Effector memory CD8-positive, alpha-beta T cell (primary cell): ENCODE results near the gene ERCC1.
"Not testable (repeated sequence)": the region's sequence is repeated elsewhere in the genome, so short reads cannot be mapped to it uniquely, and the experiment has no call there.

ENCODE experiments used
- ATAC-seq: fragments of 150-1000 bp; cut with Tn5 transposase; replicated peaks from 2 replicates; pipeline ENCODE4 v1.10.0; 2021; ENCODE audit warnings: mild to moderate bottlenecking, moderate library complexity
- DNase-seq, 3 experiments: peaks; one replicate each; pipeline ENCODE4 v3.0.0; 2021
- H3K27ac Mint-ChIP-seq, 2 donors: one replicate each; pipeline ENCODE4 v1.8.0; 2022; ENCODE audit warnings: mild to moderate bottlenecking in 2 of 2, mixed read lengths in 2 of 2, moderate library complexity in 2 of 2
- H3K27me3 Mint-ChIP-seq, 2 donors: one replicate each; pipeline ENCODE4 v1.8.0; 2022; ENCODE audit warnings: mixed read lengths in 2 of 2
- H3K36me3 Mint-ChIP-seq: one replicate; pipeline ENCODE4 v1.8.0; 2022; ENCODE audit warnings: mild to moderate bottlenecking, moderate library complexity, mixed read lengths; ENCODE audit not compliant: insufficient read depth
- H3K4me1 Mint-ChIP-seq, 2 donors: one replicate each; pipeline ENCODE4 v1.8.0; 2022; ENCODE audit warnings: low read depth in 2 of 2, mixed read lengths in 2 of 2
- H3K4me3 Mint-ChIP-seq, 2 donors: one replicate each; pipeline ENCODE4 v1.8.0; 2022; ENCODE audit warnings: mild to moderate bottlenecking in 2 of 2, mixed read lengths in 2 of 2, moderate library complexity in 2 of 2
- H3K9me3 Mint-ChIP-seq, 2 donors: one replicate each; pipeline ENCODE4 v1.8.0; 2022; ENCODE audit warnings: mixed read lengths in 2 of 2

Gene ERCC1

DNA sequence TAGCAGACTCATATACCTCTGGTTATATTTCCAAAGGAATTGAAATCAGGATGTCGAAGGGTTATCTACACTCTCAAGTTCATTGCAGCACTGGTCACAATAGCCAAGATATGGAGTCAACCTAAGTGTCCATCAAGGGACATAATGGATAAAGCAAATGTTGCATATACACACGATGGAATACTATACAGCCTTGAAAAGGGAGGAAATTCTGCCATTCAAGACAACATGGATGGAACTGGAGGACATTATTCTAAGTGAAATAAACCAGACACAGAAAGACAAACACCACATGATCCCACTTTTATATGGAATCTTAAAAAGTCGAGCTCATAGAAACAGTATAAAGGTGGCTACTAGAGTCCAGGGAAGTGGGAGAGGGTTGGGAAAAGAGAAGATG, 13.6 kb upstream of the ERCC1 start:
- Mint-ChIP-seq H3K9me3 (no peaks in the 10 kb centered on the region), H3K27ac (no peak overlapping the region), H3K27me3 (no peaks in the 10 kb centered on the region), H3K4me1 (peaks cover 11 to 13% of the 10 kb centered on the region in 2 donors), H3K36me3 (peaks cover 3% of the 10 kb centered on the region), H3K4me3 (no peak overlapping the region)
- DNase-seq, result no peak
- ATAC-seq, result no peak

DNA sequence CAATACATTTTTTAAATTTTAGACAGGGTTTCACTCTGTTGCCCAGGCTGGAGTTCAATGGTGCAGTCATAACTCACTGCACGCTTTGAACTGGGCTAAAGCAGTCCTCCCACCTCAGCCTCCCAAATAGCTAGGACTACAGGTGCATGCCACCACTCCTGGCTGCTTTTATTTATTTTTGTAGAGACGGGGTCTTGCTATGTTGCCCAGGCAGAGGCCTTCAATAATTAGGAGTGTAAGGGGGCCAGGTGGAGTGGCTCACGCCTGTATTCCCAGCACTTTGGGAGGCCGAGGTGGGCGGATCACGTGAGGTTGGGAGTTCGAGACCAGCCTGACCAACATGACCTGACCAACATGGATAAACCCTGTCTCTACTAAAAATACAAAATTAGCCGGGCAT, 8.8 kb upstream of the ERCC1 start:
- DNase-seq, H3K9me3 Mint-ChIP-seq, H3K4me1 Mint-ChIP-seq, H3K27ac Mint-ChIP-seq, H3K27me3 Mint-ChIP-seq, ATAC-seq, H3K4me3 Mint-ChIP-seq: not testable (repeated sequence)
- peaks cover 13% of the 10 kb centered on the region for H3K36me3 Mint-ChIP-seq

DNA sequence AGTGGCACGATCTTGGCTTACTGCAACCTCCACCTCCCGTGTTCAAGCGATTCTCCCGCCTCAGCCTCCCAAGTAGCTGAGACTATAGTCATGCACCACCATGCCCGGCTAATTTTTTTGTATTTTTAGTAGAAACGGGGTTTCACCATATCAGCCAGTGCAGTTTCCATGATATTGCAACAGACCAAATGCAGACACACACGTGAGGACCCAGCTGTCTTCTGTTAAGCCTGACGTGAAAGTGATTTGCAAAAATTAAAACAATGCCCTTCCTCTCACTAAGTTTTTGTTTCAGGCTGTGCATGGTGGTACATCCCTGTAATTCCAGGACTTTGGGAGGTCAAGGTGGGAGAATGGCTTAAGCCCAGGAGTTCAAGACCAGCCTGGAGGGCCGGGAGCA, 7.3 kb upstream of the ERCC1 start:
- H3K9me3 Mint-ChIP-seq, H3K4me3 Mint-ChIP-seq, H3K27me3 Mint-ChIP-seq, DNase-seq, H3K27ac Mint-ChIP-seq, H3K4me1 Mint-ChIP-seq, ATAC-seq: not testable (repeated sequence)
- H3K36me3 Mint-ChIP-seq, result peaks cover 17% of the 10 kb centered on the region

DNA sequence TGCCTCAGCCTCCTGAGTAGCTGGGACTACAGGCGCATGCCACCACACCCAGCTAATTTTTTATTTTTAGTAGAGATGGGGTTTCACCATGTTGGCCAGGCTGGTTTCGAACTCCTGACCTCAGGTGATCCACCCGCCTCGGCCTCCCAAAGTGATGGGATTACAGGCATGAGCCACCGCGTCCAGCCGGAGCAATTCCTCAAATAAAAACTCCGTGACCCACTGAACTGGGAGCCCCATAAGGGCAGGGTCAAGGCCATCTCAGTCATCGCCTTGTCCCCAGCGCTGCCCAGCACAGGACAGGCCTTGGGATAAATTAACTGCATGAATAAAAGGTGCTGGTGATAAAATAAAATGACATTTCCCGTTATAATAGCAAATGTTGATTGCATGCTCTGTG, 6.2 kb upstream of the ERCC1 start:
- ATAC-seq, H3K27ac Mint-ChIP-seq, H3K27me3 Mint-ChIP-seq, H3K4me1 Mint-ChIP-seq, H3K9me3 Mint-ChIP-seq, DNase-seq: not testable (repeated sequence)
- H3K4me3 Mint-ChIP-seq, result peak overlapping the region in 1 of 2 donors; percentile 45
- peaks cover 17% of the 10 kb centered on the region for H3K36me3 Mint-ChIP-seq

DNA sequence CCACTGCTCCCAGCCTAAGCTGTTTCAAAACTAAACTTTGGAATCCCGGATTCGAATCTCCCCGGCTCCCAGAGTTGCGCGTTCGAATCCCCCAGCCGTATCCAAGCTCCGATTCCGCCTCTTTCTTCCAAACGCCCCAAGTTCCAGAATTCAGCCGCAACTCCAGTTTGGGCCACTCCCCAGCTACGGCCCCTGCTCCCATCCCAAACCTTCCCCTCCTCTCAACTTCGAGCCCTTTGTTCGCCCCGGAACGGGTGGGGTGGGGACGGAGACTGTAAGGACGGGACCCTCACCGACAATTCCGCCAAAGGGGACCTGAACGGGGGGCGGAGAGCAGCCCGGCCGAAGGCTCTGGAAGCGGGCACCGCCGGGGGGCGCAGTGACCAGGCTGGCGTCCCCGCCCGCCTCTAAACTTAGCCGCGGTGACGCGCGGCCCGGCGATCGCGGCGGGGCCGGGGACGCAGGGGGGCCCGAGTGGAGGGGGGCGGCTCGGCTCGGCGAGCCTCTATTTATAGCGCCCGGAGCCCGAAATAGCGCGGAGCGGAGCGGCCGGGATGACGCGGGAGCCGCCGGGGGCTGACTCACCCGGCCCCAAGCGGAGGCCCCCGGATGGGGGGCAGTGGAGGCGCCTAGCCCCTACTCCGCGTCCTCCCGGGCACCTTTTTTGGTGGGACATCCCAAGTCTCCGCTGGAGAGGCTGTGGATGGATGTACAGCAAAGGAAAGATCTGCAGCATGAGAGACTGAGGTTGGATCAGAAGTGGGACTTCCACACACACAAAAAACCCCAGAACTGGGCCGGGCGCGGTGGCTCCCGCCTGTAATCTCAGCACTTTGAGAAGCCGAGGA, 4.9 kb upstream of the ERCC1 start:
- H3K4me1 Mint-ChIP-seq, result peaks cover 14 to 18% of the 10 kb centered on the region in 2 donors
- DNase-seq (no peak), ATAC-seq (peak; percentile 26)
- H3K27me3 Mint-ChIP-seq, result no peaks in the 10 kb centered on the region
- H3K27ac Mint-ChIP-seq, result peak overlapping the region; percentile 79 to 92
- H3K9me3 Mint-ChIP-seq, result no peaks in the 10 kb centered on the region
- peak overlapping the region; percentile 84 to 86 for H3K4me3 Mint-ChIP-seq
- peaks cover 17% of the 10 kb centered on the region for H3K36me3 Mint-ChIP-seq

DNA sequence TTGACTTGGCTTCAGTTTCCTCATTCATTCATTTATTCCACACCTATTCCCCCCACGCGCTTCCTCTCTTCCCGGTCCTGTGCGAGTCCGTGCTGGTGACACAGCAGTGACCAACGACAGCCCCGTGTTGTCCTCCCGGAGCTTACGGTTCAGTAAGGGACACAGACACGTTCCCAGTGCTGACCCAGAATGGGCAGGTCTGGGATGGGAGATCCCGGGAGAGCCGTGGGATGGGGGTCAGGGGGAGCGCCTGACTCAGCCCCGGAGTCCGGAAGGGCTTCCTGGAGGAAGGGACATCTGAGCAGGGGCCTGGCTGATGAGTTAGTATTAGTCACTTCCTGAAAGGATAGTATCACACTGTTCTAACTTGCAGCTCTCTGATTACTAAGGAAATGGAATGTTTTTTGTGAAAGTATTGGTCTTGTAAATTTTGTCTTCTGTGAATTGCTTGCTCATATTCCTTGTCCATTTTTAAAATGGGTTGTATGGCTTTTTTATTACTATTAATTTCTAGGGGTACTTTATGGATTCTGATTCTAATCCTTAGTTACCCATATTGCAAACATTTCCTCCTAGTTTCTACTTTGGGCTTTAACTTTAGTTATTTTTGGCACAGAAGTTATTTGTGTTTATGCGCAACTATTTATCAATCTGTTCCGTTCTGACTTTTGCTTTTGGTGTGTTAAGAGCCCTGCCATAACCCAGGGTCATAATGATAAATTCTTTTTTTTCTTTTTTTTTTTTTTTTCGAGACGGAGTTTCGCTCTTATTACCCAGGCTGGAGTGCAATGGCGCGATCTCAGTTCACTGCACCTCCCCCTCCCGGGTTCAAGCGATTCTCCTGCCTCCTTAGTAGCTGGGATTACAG, 708 bp upstream of the ERCC1 start:
- H3K27me3 Mint-ChIP-seq, result no peaks in the 10 kb centered on the region
- no peaks in the 10 kb centered on the region for H3K9me3 Mint-ChIP-seq
- H3K4me3 Mint-ChIP-seq, result peak overlapping the region; percentile 88 to 99
- H3K4me1 Mint-ChIP-seq, result peaks cover 34 to 39% of the 10 kb centered on the region in 2 donors
- peak; percentile 22 for ATAC-seq
- no peak for DNase-seq
- H3K27ac Mint-ChIP-seq, result peak overlapping the region; percentile 84 to 96
- H3K36me3 Mint-ChIP-seq, result peaks cover 20% of the 10 kb centered on the region

DNA sequence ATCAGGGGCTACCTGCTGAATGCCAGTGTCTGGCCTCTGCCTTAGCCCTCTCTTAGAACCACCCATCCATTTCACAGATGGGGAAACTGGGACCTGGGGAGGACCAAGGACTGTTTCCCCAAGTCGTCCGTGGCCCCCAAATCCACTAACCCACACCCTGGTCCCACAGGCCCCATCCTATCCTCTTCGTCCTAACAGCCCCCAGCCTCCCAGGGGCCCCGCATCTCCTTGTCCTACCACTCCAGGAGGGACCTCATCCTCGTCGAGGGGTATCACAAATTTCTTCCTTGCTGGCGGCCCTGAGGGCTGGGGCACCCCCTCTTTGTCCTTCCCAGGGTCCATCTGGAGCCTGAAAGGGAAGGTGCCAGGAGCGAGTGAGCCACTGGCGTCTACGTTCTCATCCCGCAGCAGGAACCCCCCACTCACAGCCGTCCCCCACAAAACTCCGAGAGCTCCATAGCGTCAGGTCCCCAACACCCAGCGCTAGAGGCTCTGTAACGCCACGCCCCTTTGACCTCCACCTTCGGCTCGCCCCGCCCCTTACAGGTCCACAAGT, 606 bp downstream of the ERCC1 start:
- ATAC-seq (peak; percentile 69), DNase-seq (peak in 2 of 3 experiments; percentile 70 to 78)
- Mint-ChIP-seq H3K4me3 (peak overlapping the region; percentile 88 to 99), H3K36me3 (peaks cover 15% of the 10 kb centered on the region), H3K4me1 (peaks cover 33 to 40% of the 10 kb centered on the region in 2 donors), H3K9me3 (no peaks in the 10 kb centered on the region), H3K27ac (peak overlapping the region; percentile 84 to 96), H3K27me3 (no peaks in the 10 kb centered on the region)

DNA sequence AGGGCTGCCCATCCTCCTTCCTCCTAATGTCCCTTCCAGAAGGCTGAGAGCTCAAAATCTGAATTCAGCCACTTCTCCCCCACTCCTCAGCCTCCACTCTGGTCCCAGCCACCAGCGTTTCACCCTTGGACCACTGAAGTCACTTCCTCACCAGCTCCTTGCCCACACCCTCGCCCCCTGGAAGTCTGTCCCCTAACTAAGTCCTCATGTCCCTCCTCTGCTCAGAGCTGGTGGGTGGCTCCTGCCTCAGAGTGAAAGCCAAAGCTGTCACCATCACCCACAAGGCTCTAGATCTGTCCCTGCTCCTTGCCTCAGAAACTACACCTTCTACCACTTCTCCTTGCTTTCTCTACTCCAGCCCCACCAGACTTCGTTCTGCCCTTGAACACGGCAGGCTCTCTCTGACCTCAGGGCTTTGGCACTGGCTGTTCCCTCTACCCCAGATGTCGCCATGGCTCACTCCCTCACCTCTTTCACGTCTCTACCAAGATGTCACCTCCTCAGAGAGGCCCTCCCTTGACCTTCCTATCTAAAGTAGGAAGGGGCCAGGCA, 1.7 kb downstream of the ERCC1 start:
- Mint-ChIP-seq H3K4me3 (peak overlapping the region; percentile 11 to 99), H3K9me3 (no peaks in the 10 kb centered on the region), H3K27me3 (no peaks in the 10 kb centered on the region), H3K27ac (peak overlapping the region; percentile 9 to 25), H3K36me3 (peaks cover 15% of the 10 kb centered on the region), H3K4me1 (peaks cover 34 to 38% of the 10 kb centered on the region in 2 donors)
- no peak for DNase-seq
- ATAC-seq, result no peak

DNA sequence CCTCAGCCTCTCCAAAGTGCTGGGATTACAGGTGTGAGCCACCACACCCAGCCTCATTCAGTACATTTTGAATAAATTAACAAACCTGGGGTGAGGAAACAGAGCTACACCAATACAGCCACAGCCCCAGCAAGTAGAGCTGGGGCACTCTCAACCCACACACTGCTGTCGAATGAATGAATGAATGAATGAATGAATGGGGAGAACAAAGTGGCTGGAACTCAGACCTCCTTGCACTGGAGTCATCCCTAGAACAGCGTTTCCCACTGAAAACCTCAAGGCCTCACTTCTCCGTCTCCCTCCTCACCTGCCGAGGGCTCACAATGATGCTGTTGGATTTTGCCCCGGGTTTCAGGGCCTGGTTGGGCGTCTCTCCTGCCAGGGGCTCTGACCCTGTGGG, 2.8 kb downstream of the ERCC1 start:
- no peak for ATAC-seq
- Mint-ChIP-seq H3K4me3 (peak overlapping the region in 1 of 2 donors; percentile 14), H3K27ac (peak overlapping the region in 1 of 2 donors; percentile 89), H3K27me3 (no peaks in the 10 kb centered on the region), H3K4me1 (peaks cover 34 to 38% of the 10 kb centered on the region in 2 donors), H3K36me3 (peaks cover 17% of the 10 kb centered on the region), H3K9me3 (no peaks in the 10 kb centered on the region)
- no peak for DNase-seq

DNA sequence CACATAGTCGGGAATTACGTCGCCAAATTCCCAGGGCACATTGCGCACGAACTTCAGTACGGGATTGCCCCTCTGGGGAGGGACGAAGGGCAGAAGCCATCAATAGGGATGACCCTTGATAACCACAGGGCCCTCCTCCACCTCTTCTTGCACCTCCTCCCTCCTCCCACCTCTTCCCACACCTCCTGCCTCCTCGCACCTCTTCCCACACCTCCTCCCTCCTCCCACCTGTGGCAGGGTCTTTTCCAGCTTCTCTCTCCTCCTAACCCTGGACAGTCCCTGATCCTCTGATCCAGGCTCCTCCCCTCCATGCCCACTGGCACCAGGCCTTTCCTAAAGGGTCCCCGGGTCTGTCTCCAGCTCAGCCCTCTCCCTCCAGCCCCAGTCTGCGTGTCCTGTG, 3.4 kb downstream of the ERCC1 start:
- Mint-ChIP-seq H3K4me3 (no peak overlapping the region), H3K27ac (peak overlapping the region in 1 of 2 donors; percentile 89), H3K36me3 (peaks cover 20% of the 10 kb centered on the region), H3K4me1 (peaks cover 34 to 36% of the 10 kb centered on the region in 2 donors), H3K27me3 (no peaks in the 10 kb centered on the region), H3K9me3 (no peaks in the 10 kb centered on the region)
- no peak for ATAC-seq
- DNase-seq, result no peak

DNA sequence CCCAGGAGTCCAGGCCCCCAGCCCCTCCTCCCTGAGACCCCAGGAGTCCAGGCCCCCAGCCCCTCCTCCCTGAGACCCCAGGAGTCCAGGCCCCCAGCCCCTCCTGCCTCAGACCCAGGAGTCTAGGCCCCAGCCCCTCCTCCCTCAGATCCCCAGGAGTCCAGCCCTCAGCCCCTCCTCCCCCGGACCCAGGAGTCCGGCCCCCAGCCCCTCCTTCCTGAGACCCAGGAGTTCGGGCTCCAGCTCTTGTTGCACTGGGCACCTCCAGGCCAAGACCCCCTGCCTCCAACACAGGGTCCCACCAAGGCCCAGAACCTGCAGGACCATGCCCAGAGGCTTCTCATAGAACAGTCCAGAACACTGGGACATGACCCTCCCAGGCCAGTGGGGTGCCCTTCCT, 3.8 kb downstream of the ERCC1 start:
- DNase-seq (no peak), ATAC-seq (no peak)
- Mint-ChIP-seq H3K9me3 (no peaks in the 10 kb centered on the region), H3K27me3 (no peaks in the 10 kb centered on the region), H3K4me1 (peaks cover 34 to 36% of the 10 kb centered on the region in 2 donors), H3K36me3 (peaks cover 24% of the 10 kb centered on the region), H3K27ac (peak overlapping the region in 1 of 2 donors; percentile 89), H3K4me3 (no peak overlapping the region)

DNA sequence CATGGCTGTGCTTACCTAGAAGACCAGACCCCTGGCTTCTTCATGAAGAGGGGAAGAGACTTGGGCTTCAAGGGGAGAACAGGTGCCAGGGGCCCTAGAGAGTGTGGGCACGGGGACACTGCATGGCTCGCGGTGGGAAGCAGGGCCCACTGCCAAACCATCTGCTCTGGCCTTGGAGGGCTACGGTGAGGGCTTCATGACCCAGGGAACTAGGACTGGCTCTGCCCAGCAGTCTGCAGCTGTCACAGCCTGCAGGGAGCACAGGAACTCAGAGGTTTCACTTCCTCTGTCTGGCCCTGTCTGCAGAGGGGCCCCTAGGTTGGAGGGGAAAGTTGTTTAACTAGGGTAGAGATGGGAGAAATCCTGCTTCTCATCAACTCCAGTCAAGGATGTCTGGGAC, 4.3 kb downstream of the ERCC1 start:
- no peak for DNase-seq
- Mint-ChIP-seq H3K27me3 (no peaks in the 10 kb centered on the region), H3K27ac (no peak overlapping the region), H3K9me3 (no peaks in the 10 kb centered on the region), H3K4me3 (peak overlapping the region in 1 of 2 donors; percentile 25), H3K4me1 (peaks cover 31 to 33% of the 10 kb centered on the region in 2 donors), H3K36me3 (peaks cover 27% of the 10 kb centered on the region)
- ATAC-seq, result no peak

DNA sequence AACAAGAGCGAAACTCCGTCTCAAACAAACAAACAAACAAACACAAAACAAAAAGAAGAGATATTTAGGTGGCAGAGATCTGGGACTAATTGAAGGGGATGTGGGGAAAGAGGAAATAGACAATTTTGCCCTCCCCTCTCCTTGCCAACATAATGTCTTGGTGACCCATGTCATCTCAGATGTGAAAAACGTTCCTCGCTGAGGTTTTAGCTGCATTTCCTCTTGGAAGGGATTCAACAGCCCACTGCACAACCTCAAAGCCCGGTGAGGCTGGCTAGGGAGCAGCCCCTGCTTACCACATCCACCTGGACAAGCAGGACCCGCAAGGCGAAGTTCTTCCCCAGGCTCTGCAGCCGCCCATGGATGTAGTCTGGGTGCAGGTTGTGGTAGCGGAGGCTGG, 4.9 kb downstream of the ERCC1 start:
- Mint-ChIP-seq H3K4me1 (peaks cover 25 to 28% of the 10 kb centered on the region in 2 donors), H3K36me3 (peaks cover 32% of the 10 kb centered on the region), H3K27ac (no peak overlapping the region), H3K9me3 (no peaks in the 10 kb centered on the region), H3K4me3 (no peak overlapping the region), H3K27me3 (no peaks in the 10 kb centered on the region)
- DNase-seq, result no peak
- ATAC-seq, result no peak
